Subcutaneous adipose tissue (tissue), 4 donors: ENCODE data around the gene GPR32. TPM values are rescaled to one million over a fixed set of nuclear protein-coding genes. Genes with fewer than 3 reads are reported as not detected.

Experiments used
- total RNA-seq, 4 donors: library from RNA; depleted of rRNA; stranded (reverse); fragments of >200 nt; gene quantifications; one replicate each; pipeline ENCODE4 v1.1.0, GENCODE V29; 2016
- TF ChIP-seq, protein P1 (sequence below): fragments of 450-650 bp; IDR thresholded peaks from one replicate; pipeline ENCODE4 v1.5.1; 2016; ENCODE audit warnings: low read depth, mild to moderate bottlenecking, control low read depth, antibody characterized with exemption, moderate library complexity

GPR32 gene
- total RNA-seq, 4 donors from 2014 or later: not detected

GRCh38 chr19:50724522-50725217 is 45.6 kb upstream of the GPR32 start:
- TF ChIP-seq, protein P1, sequence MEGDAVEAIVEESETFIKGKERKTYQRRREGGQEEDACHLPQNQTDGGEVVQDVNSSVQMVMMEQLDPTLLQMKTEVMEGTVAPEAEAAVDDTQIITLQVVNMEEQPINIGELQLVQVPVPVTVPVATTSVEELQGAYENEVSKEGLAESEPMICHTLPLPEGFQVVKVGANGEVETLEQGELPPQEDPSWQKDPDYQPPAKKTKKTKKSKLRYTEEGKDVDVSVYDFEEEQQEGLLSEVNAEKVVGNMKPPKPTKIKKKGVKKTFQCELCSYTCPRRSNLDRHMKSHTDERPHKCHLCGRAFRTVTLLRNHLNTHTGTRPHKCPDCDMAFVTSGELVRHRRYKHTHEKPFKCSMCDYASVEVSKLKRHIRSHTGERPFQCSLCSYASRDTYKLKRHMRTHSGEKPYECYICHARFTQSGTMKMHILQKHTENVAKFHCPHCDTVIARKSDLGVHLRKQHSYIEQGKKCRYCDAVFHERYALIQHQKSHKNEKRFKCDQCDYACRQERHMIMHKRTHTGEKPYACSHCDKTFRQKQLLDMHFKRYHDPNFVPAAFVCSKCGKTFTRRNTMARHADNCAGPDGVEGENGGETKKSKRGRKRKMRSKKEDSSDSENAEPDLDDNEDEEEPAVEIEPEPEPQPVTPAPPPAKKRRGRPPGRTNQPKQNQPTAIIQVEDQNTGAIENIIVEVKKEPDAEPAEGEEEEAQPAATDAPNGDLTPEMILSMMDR: no peak

DNA sequence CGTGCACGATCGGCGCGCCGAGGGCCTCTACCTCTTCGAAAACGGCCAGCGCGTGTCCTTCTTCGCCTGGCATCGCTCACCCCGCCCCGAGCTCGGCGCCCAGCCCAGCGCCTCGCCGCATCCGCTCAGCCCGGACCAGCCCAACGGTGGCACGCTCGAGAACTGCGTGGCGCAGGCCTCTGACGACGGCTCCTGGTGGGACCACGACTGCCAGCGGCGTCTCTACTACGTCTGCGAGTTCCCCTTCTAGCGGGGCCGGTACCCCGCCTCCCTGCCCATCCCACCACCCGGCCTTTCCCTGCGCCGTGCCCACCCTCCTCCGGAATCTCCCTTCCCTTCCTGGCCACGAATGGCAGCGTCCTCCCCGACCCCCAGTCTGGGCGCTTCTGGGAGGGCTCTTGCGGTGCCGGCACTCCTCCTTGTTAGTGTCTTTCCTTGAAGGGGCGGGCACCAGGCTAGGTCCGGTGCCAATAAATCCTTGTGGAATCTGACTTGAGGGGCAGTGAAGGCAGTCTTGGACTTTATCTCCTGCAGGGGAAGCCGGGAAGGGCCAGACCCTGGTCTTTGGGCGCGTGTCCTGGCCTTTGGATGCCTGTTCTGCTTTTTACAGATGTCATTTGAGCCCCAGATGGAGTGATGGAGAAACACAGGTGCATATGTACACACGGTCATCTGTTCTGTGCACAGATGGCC is 44.9 kb upstream of the GPR32 start:
- TF ChIP-seq, protein P1: no peak

DNA sequence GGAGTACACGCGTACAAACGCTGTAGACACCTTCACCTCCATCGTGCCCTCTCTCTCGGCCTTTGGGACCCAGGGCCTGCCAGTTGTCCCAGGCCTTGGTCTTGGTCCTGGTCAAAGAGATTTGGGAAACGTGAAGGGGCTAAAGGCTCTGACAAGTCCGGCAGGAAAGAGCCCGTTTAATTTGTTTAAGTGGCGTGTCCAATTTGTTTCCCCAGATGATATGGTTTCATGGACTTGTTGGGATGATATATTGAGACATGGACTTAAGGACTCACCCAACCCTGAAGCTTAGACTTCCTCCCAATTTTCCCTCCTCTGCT is 44.4 kb upstream of the GPR32 start:
- TF ChIP-seq, protein P1: no peak

DNA sequence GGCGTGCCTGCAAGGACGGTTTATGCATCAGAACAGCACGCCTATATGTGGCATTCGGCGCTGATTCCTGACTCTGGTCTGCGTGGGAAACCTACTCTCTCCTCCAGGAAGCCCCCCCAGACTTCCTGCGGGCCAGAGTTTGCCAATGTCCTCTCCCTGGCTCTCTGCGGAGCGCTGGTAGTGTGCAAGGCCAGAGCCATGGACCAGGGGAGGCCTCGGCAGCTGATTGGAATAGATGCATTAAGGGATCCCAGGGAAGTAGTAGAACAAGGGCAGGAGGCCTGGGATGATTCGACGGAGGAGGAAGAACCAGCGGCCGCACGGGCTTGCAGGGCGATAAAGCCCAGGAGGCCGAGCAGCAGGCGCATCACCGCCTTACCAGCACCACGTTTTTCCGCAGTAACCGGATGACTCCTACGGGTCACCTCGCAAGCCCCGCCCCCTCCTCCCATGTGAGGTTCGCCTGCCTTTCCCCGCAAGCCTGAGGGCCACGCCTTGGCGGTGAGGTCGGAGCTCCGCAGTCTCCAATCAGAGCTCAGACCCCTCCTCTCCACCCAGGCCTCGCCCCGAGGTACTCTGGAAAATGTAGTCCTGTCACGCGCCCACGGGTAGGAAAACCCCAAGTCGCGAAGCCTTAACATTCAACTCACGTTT is 42.1 kb upstream of the GPR32 start:
- TF ChIP-seq, protein P1: no peak

DNA sequence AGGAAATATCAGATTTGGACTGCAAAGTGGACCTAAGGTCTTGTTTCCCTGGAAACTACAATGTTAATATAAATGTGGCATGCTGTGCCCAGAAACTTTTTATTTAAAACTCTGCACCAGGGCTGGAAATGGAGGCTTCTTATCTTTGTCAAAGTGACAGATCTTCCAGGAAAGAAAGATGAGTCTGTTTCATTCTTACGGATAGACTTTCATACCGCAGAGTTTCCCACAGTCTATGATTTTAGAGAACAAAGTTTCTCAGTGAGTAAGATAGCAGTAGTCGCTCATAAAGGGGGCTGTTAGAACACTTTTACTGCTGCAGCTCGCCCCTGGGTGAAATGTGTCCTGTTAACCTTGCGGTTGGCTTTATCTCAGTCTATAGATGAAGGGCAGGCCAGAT is 40.4 kb upstream of the GPR32 start:
- TF ChIP-seq, protein P1: no peak

DNA sequence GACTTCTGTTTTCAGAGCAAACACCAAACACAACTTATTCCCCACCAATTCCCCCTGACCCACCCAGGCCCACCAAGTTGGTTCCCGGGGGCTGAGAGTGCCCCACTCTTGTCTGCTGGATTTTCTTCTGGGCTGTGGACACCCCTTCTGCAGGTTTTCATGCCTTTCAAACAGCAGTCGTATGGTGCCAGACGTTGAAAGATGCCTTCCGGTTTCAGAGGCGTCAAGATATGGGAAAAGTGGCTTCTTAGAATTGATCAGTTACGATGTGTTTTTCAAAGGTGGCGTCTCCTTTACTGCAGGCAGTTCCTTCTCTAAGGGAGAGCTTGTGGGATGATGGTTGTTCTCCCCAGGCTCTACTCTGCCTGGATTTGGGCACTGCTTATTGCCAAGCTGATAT is 34.4 kb upstream of the GPR32 start:
- TF ChIP-seq, protein P1: no peak

- TF ChIP-seq, protein P1: no peak
These were observed 33.9 kb upstream of the GPR32 start for GRCh38 chr19:50736338-50736737.
